Activated gamma-delta T cell treated with anti-CD3 and anti-CD28 coated beads, Interleukin-2, amount 50 U/mL, for 16 hours (primary cell): ENCODE results near the gene KCND2.
"Not testable (repeated sequence)": the region's sequence is repeated elsewhere in the genome, so short reads cannot be mapped to it uniquely, and the experiment has no call there.

Source experiments
- DNase-seq: peaks from one replicate; pipeline ENCODE4 v3.0.0-alpha.2; 2020; ENCODE audit warnings: low read depth

KCND2 gene

GRCh38 chr7:120272701-120273475 is at the start of gene KCND2:
Gene KCND2 (plus strand): TSS chr7:120273175.
- no peak for DNase-seq

GRCh38 chr7:120226188-120226587 is 46.8 kb upstream of the KCND2 start:
- DNase-seq = no peak

- no peak for DNase-seq
These were observed 45.7 kb upstream of the KCND2 start for GRCh38 chr7:120227255-120227654.

GRCh38 chr7:120229084-120229483 is 43.9 kb upstream of the KCND2 start:
- no peak for DNase-seq

- no peak for DNase-seq
These were observed 39.6 kb upstream of the KCND2 start for GRCh38 chr7:120233338-120233737.

- not testable (repeated sequence) for DNase-seq
These were observed 32.6 kb upstream of the KCND2 start for GRCh38 chr7:120240350-120240749.

GRCh38 chr7:120241973-120242372 is 31.0 kb upstream of the KCND2 start:
- no peak for DNase-seq

GRCh38 chr7:120254845-120255244 is 18.1 kb upstream of the KCND2 start:
- DNase-seq = no peak

GRCh38 chr7:120256344-120257070 is 16.5 kb upstream of the KCND2 start:
- no peak for DNase-seq

GRCh38 chr7:120259386-120259785 is 13.6 kb upstream of the KCND2 start:
- DNase-seq = no peak

GRCh38 chr7:120260111-120260510 is 12.9 kb upstream of the KCND2 start:
- DNase-seq = no peak

GRCh38 chr7:120272261-120272660 is 714 bp upstream of the KCND2 start:
- DNase-seq = no peak

GRCh38 chr7:120273476-120273975 is 551 bp downstream of the KCND2 start:
- DNase-seq = no peak

GRCh38 chr7:120274482-120274881 is 1.5 kb downstream of the KCND2 start:
- no peak for DNase-seq

- no peak for DNase-seq
These were observed 1.9 kb downstream of the KCND2 start for GRCh38 chr7:120274899-120275298.

GRCh38 chr7:120276720-120277119 is 3.7 kb downstream of the KCND2 start:
- DNase-seq = no peak

GRCh38 chr7:120278773-120279172 is 5.8 kb downstream of the KCND2 start:
- no peak for DNase-seq

- no peak for DNase-seq
These were observed 7.8 kb downstream of the KCND2 start for GRCh38 chr7:120280743-120281142.

GRCh38 chr7:120293027-120293426 is 20.1 kb downstream of the KCND2 start:
- no peak for DNase-seq

GRCh38 chr7:120302190-120302589 is 29.2 kb downstream of the KCND2 start:
- DNase-seq = no peak

- no peak for DNase-seq
These were observed 30.1 kb downstream of the KCND2 start for GRCh38 chr7:120303105-120303504.

- DNase-seq = no peak
These were observed 31.7 kb downstream of the KCND2 start for GRCh38 chr7:120304674-120305073.

GRCh38 chr7:120307991-120308545 is 35.1 kb downstream of the KCND2 start:
- DNase-seq = no peak
